MM.1S (cell line): Measurements from ENCODE around the gene CACNA1D.

Source experiments
- EZH2 ChIP-seq: fragments of 300-600 bp; sonication (generic); optimal IDR thresholded peaks from 2 replicates; pipeline ENCODE3; 2017; ENCODE audit warnings: low read depth, mild to moderate bottlenecking, antibody characterized with exemption, low read length, mixed read lengths
- TF ChIP-seq, protein P1 (sequence below): fragments of 300-600 bp; sonication (generic); IDR thresholded peaks from 2 replicates; pipeline ENCODE4 v1.5.1; 2016; ENCODE audit warnings: antibody characterized with exemption, low read length, mixed read lengths

DNA sequence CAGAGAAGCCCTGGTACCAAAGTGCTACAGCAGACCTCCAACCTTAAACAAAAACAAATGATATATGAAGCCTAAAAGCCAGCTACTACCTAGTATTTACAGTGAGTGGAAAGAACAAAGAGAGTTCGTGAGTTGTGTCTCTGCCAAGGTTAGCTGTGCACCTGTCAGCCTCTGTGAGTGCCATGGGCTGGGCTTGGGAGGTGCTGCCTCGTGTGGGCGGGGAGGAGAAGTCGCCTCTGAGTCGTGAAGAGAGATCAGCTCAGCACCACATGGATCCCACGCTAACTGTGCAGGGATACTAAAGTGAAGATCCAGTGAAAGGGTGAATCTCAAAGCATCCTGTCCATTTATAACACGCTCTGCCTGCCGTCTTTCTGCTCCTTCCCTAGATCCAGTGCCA is 249.9 kb downstream of the CACNA1D start:
- TF ChIP-seq, protein P1, sequence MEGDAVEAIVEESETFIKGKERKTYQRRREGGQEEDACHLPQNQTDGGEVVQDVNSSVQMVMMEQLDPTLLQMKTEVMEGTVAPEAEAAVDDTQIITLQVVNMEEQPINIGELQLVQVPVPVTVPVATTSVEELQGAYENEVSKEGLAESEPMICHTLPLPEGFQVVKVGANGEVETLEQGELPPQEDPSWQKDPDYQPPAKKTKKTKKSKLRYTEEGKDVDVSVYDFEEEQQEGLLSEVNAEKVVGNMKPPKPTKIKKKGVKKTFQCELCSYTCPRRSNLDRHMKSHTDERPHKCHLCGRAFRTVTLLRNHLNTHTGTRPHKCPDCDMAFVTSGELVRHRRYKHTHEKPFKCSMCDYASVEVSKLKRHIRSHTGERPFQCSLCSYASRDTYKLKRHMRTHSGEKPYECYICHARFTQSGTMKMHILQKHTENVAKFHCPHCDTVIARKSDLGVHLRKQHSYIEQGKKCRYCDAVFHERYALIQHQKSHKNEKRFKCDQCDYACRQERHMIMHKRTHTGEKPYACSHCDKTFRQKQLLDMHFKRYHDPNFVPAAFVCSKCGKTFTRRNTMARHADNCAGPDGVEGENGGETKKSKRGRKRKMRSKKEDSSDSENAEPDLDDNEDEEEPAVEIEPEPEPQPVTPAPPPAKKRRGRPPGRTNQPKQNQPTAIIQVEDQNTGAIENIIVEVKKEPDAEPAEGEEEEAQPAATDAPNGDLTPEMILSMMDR: no peak; the same call in 1 of the 2 replicates
- no peak for TF ChIP-seq EZH2
